ENCODE data around the gene SV2C.

DNA sequence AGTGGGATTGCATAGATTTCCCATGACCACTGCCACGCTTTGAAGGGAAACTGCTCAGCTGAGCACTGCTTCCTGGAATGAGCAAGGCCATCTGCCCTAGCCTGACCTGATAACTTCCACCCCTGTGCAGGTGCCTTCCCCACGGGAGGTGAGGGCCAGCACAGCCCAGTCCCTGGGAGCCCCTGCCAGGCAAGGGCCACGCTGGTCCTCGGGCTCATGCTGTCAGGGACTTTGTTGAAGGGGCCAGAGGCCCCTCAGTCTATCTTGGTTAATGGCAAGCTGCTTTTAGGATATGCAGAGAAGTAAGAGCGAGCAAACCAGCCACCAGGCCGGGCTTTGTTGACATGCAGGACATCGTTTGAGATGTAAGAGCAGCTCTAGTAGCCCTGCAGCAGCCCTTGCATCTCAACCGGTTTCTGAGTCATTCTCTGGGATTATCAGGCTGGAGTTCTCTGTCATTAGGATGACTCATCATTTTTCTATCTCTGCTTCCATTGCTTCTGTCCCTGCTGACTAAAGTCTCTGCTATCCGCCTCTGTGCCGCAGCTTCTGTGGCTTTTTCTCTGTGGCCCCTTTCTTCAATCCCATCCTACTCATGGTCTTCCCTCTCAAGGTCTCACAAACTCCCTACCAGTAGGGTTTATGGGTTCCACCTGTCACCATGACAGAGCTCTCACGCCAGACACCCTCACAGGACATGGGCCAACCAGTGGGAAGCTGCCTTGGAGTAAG, 289.3 kb downstream of the SV2C start:
- TF ChIP-seq, protein P1, sequence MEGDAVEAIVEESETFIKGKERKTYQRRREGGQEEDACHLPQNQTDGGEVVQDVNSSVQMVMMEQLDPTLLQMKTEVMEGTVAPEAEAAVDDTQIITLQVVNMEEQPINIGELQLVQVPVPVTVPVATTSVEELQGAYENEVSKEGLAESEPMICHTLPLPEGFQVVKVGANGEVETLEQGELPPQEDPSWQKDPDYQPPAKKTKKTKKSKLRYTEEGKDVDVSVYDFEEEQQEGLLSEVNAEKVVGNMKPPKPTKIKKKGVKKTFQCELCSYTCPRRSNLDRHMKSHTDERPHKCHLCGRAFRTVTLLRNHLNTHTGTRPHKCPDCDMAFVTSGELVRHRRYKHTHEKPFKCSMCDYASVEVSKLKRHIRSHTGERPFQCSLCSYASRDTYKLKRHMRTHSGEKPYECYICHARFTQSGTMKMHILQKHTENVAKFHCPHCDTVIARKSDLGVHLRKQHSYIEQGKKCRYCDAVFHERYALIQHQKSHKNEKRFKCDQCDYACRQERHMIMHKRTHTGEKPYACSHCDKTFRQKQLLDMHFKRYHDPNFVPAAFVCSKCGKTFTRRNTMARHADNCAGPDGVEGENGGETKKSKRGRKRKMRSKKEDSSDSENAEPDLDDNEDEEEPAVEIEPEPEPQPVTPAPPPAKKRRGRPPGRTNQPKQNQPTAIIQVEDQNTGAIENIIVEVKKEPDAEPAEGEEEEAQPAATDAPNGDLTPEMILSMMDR (IDR thresholded peaks at IDR 0.05): no peak
- TF ChIP-seq EZH2phosphoT487 (IDR thresholded peaks at IDR 0.05): no peak
